Testis (tissue), 2 donors: ENCODE data around the gene C3orf20.

Experiments
- POLR2A ChIP-seq: fragments of 450-650 bp; IDR thresholded peaks from one replicate; pipeline ENCODE4 v1.6.1; 2017; ENCODE audit warnings: antibody characterized with exemption, mild to moderate bottlenecking, moderate library complexity
- TF ChIP-seq, protein P1 (sequence below), 3 experiments: fragments of 450-650 bp in 2 of 3; fragments of 200-600 bp in 1 of 3; sonication (generic) in 1 of 3; IDR thresholded peaks; one replicate each; pipeline ENCODE4 v1.5.1; 2016 to 2019; ENCODE audit warnings: antibody characterized with exemption in 3 of 3, mild to moderate bottlenecking in 2 of 3, moderate library complexity in 1 of 3

GRCh38 chr3:14793858-14794234, 118.9 kb downstream of the C3orf20 start:
- TF ChIP-seq, protein P1, sequence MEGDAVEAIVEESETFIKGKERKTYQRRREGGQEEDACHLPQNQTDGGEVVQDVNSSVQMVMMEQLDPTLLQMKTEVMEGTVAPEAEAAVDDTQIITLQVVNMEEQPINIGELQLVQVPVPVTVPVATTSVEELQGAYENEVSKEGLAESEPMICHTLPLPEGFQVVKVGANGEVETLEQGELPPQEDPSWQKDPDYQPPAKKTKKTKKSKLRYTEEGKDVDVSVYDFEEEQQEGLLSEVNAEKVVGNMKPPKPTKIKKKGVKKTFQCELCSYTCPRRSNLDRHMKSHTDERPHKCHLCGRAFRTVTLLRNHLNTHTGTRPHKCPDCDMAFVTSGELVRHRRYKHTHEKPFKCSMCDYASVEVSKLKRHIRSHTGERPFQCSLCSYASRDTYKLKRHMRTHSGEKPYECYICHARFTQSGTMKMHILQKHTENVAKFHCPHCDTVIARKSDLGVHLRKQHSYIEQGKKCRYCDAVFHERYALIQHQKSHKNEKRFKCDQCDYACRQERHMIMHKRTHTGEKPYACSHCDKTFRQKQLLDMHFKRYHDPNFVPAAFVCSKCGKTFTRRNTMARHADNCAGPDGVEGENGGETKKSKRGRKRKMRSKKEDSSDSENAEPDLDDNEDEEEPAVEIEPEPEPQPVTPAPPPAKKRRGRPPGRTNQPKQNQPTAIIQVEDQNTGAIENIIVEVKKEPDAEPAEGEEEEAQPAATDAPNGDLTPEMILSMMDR (IDR thresholded peaks at IDR 0.05): no peak
- TF ChIP-seq POLR2A: no peak
